ENCODE measurements around the gene CDC40.

Gene CDC40

DNA sequence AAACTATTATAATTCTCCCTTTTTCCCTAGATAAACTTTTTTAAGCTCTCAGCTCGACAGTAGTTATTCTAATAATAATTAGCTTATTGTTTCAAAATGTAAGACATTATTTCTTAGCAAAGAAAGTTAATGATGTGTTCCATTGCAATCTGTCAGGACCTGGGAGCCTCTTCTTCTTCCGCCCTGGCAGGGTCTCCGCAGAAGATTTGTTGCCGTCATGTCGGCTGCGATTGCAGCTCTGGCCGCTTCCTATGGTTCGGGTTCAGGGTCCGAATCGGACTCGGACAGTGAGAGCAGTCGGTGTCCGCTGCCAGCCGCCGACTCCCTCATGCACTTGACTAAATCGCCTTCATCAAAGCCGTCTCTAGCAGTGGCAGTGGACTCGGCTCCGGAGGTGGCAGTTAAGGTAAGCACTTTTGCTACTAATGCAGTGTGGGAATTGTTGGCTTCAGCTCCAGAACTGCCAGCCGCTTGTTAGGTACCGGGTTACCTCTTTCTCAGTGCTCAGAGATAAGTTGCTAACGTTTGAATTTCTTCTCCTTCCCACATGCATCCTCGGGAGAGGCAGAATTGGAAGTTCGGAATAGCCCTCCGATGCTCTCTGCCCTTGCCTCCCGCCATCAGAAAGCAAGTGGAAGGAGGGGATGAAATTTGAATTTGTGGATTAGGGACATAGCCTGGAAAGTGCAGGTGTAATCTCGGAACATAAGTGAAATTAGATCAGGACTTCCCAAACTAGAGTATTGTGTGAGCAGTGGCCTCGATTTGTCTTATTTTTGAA lies at the start of gene CDC40:
Gene CDC40 (plus strand): TSS at position 200 of the 781 bp plus-strand sequence. CDS start 18 bp downstream, at position 218.
- DNase-seq: peak; percentile 2

DNA sequence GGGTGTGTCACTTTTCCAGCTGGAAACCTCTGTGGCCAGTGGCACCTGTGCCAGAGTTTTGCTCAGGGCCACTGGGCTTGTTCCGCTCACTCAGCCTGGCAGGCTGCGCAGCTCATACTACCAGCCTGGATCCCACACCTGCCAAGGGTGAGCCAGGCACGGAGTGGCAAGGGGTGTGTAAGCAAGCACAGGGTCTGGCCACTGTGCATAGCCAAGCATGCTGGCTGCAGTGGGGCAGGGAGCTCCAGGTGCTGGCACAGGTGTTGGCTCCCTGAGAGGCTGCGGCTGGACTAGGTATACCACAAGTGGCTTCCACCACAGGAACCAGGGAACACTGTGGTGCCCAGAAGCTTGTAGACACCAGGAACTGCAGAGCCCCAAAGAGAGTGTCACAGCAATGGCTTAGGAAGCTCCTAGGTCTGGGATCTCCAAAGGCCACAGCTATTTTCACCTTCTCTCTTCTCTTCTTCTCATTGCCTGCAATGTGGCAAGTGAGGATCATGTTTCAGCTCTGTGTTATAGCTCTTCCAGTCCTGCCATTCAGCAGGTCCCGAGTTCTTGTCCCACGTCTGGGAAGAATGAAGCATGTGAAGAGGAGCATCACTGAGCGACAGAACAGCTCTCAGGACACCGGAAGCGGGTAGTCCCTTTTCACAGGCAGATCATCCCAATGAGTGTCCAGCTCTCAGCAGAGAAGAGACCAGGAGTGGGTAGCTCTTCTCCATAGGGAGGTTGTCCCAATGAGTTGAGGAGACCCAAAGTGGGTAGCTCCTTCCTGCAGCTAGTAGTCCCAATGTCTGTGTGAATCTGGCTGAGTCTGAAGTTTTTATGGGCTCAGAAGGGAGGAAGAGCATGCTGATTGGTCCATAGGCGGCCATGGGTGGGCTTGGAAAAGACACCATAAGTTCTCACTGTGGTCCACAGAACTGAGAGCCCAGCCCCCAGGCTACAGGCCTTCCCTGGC lies 42.0 kb upstream of the CDC40 start:
- no peak for DNase-seq

DNA sequence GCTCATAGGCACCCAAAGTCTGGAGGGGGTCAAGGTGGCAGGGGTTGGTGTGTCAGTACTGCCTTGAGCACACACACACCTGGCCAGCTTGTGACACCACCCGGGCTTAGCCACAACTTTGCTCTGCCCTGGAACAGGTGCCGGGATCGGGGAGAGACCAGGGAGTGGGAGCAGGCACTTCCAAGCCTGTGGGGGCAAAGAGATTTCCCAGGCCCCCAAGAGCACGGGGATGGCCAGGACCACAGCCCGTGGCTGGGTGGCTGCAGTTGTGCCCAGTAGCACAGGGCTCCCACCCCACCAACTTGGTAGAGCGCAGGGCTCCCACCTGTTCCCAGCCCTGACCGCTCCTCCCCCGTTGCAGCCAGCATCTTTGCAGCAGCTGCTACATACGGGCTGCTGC lies 41.2 kb upstream of the CDC40 start:
- no peak for DNase-seq

DNA sequence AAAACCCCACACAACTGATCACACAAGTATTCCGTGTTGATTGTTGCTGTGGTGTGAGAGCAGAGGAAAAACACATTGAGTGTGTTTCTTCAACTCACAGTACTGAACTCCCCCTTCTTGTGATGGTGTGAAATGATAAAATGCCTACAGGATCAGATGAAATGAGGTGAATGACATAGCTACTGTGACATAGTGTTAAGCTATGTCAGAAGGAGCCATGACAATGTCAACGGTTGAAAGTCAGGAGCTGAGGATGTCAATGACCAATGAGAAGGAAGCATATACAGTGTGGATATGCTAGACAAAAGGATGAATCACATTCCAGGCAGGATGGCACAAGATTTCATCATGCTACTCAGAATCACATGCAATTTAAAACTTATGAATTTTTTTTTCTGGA lies 39.6 kb upstream of the CDC40 start:
- no peak for DNase-seq

DNA sequence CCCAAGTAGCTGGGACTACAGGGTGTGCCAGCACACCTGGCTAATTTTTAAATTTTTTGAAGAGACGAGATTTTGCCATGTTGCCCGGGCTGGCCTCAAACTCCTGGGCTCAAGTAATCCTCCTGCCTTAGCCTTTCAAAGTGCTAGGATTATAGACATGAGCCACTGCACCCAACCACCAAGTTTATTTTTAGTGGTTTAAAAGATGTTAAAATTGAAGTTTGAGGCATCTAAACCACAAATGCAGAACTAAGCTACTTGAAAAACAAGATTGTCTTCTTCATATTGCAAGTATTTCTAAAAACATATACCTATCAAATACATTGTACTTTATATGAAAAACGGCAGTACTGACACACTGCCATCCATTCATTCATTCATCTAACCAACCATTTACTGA lies 32.4 kb upstream of the CDC40 start:
- no peak for DNase-seq

DNA sequence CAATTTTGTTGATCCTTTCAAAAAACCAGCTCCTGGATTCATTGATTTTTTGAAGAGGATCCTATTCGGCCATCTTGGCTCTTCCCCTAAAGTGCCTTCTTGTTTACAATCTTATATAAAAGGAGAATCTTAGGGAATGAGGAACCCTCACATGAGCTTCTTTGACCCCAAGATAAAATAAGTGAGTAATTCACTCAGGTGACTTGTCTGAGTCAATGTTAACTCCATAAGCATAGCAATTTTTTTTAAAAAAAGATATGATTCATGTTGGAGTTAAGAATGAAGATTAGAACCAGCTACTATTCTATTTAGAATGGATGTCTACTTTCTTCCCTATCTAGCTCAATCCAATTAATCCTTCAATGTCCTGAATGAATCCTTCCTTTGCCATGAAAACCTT lies 21.7 kb upstream of the CDC40 start:
- no peak for DNase-seq

DNA sequence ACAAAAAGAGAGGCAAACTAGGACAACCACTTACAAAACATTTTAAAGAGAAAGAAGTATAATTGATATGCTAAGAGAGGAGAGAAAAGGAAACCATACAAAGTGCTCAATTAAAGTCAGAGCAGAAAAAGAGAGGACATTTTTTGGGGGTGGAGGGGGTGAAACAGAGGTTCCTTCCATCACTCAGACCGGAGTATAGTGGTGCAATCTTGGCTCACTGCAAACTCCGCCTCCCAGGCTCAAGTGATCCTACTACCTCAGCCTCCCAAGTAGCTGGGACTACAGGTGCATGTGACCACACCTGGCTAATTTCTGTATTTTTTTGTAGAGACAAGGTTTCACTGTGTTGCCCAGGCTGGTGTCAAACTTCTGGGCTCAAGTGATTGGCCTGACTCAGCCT lies 10.1 kb upstream of the CDC40 start:
- no peak for DNase-seq

DNA sequence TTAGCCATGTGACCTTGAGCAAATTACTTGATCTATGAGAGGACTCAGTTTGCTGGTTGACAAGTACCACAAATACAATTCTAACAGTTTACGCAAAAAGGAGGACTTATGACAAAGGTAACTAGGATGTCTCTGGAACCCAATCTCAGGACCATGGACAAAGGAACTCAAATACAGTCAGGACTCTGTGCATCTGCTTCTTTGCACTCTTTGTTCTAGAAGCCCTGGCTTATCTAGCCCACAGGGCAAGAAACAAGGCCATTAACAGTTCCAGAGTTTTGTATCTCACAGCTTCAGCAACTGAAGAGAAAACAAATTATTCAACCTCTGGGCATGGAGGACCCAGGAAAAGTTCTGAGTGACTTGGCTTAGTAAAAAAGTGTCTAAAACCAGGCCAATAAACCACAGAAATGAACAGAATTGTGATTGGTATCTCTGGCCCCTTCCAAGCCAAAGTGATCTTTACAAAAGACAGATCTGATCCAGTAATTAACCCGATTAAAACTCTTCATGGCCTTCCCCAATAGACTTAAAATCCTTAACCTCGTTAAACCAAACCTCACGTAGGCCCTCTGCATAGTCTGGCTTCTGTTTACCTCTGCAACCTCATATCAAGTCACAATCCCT lies 6.6 kb upstream of the CDC40 start:
- no peak for DNase-seq

DNA sequence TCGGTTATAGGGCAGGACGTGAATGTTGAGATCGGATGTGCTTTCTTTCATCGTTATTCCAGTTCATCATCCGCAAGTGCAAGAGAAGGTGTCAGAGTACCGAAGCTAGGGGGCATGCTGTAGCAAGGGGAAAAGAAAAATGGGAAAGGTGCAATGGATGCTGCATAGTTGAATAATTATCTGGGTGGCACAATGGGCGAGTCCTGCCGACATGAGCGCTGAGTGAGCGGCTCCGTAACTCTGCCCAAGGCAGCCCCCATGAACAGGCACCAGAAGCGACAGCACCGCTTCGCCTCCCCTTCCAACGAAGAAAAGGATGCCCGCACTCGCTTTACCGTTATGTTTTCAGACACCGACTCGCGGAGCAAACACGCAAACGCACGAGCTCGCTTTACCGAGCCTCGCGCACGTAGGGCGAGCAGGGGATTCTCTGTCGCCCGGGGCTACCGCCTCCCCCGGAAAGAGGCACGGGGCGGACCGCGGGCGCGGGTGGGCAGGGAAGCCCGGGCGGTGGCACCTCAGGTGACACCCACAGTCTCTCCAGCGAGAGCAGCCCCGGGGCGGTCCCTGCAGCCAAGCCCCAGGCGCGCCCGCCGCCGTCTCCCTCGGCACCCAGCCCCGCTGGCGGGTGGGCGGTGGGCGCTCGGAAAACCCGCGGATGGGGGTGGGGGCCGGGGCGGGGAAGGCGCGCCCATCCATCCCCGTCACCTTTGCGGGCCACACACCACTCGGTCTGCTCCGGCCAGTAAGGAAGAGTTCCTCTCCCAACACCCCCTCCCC lies 1.4 kb upstream of the CDC40 start:
- DNase-seq: peak; percentile 53

DNA sequence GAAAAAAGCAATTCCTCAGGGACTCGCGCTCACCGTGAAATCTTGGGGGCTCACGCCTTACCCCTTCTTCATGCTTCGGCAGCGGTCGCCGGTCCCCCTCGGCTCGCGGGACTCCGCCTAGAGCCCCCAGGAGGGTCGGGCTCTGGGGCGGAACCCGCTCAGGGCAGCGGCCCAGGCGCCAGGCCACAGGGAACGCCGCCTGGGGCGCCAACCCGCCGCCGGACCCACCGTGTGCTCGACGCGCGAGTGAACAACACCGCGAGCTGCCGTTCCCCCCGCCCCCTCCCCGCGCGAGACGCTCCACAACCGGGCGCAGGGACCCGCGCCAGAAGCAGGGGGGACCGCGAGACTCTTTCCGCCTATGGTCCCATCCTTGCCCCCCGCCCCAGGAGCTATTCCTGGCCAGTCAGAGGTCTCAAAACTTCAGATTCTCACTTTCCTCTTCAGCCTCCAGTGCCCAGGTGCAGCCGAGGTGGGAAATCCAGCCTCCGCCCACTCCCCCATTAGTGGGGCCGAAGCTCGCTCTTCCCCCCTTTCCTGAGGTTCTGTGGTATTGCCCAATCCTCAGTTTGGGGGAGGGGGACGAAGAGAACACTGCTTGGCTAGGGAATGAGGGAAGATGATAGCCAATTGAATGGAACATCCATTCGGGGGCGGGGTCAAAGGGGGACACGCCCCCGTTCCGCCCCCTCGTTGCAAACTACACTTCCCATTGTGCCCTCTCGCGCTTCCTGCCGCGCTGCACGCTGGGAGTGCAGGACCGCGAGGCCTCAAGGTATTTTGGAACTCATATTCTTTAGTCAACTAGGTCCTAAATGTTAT lies 610 bp upstream of the CDC40 start, which contains the start of gene WASF1:
Gene WASF1 (minus strand): TSS at position 265 of the 822 bp plus-strand sequence. CDS start 52,069 bp downstream, outside the sequence.
- DNase-seq: peak; percentile 87

DNA sequence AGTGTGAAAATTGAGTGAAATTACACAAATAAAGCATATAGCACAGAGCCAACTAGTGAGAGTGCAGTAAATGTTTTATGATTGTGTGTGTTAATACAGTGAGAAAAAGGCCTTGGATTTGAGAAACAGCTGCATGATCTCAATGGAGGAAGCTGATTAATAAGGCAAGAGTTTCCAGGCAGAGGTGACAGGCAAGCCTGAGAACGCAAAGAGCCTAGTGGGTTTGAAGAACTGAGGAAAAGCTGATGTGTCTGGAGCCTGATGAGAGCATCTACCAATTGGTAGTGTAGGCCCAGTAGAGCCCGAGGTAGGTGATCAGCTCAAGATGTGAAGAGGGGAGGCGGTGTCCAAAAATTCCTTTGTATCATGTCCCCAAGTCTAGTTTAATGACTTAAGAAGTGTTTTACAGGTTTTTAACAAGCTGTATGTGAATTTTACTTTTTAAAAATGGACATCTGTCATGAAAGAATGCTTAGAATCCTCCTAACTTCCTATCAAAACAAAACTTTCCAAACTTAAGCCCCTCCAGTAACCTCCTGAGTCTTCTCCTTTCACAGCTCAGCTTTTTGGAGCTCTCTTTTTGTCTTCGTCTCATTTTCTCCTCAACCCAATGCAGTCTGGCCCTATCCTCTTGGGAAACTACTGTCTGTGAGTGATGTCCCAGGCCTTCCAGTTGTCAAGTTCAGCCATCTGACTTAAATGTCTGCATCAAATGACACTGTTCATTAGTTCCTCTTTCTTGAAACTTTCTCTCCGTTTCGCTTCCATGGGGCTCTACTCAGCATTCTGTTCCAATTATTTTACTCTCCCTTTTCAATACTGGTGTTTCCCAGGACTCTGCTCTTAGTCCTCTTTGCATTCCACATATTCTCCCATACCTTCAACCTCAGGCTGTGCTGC lies 1.2 kb downstream of the CDC40 start:
- no peak for DNase-seq

DNA sequence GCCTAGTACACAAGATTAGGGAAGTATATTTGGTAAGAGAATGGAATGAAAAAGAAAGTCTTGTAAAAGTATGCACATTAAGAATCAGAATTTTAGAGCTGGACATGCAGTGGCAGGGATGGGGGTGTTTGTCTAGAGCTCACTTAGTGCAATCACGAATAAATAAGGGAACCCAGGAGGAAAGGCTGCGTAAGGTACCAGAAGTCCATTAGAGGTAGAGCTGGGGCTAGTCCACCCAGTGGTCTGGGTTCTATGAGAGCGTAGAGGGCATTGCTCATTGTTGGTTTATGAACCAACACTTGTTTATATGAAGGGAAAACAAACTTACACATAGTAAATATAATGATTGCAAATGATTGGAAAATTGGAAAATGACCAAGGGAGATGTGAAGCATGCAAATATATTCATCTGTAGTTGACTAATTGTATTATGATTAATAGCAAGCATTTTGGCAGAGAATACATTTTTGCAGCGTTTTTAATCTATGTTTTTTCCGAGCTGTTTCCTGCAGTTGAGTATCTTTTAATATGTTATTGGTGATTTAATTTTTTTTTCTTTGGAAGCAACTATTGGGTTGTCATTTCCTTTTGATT lies 3.2 kb downstream of the CDC40 start:
- DNase-seq: no peak

DNA sequence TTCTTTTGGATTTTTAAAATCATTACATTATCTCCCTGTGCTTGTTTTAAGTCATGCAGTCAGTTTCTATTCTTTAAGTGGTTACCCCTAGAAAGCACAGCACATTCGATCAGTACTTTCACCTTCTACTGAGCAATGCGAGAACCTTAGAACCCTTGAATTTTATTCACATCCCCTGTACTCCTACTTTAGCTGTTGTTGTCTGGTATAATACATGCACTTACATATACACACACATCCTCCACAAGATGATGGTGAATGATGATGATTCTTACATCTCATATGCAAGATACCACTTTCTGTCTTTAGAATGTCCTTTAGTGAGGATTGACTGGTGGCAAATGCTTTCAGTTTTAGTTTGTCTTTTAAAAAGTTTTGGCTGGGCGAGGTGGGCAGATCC lies 5.7 kb downstream of the CDC40 start:
- DNase-seq: no peak

DNA sequence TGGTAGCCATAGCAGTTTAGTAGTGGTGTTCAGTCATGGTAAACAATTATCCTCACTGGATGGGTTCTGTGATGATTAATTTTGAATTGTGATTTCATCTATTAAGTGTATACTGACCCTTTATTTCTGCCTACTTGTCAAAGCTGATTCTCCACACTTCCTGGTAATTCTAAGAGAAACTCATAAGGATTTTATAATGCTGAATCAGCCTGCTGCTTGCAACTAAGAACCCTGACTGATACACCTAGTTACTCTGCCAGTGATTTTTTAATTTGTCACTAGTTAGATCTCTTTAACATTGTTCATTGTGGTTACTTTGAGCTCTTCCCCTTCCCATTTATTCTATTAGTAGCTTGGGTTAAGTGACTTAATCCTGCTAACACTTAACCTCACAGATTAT lies 8.6 kb downstream of the CDC40 start:
- DNase-seq: no peak

DNA sequence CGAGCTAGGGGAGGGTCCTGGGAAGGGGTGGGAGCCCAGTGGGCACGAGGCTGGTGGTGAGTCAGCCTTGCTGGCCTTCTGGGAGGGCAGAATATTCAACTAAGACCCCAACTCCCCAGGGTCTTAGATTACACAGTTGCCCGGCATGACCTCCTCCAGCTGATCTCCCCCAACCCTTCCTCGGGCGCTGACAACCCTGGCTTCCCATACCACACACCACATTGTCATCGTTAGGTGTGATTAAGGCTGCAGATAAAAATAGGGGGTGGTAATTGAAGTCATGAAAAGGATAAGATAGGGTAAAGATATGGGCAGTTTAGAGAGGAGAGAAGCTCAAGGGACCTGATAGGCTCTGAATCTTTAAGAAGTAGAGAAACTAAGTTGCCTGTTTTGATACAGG lies 10.5 kb downstream of the CDC40 start:
- no peak for DNase-seq

DNA sequence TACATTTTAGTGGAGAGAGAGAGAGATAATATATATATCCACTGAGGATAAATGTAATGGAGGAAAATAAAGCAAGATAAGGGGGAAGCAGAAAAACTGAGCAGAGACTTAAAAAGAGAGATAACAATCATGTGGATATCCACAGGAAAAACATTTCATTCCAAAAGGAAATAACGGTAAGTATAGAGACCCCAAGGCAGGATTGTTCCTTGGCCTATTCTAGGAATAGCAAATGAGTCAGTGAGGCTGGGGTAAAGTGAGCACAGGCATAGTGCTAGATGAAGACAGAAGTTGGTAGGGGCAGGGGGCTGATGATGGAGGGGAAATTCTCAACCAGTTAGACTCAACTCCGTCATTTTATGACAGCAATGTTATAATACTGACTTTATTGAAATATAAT lies 11.2 kb downstream of the CDC40 start:
- no peak for DNase-seq

DNA sequence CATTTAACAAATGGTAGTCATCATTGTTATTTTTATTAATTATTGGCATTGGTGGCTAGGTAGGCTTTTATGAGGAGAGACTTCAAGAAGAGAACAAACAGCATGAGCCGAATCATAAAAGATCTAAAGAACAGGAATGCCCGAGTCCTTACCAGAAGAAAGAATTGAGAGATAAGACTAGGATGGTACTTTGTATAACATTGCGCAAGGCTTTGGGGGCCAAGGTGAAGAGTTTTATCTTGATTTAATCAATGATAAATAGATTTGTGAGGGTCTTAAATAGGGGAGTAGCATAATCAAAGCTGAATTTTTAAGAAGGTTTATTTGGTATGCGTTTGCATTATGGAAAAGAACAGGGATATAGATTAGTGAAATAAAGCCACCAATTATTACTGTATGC lies 15.4 kb downstream of the CDC40 start:
- DNase-seq: no peak

DNA sequence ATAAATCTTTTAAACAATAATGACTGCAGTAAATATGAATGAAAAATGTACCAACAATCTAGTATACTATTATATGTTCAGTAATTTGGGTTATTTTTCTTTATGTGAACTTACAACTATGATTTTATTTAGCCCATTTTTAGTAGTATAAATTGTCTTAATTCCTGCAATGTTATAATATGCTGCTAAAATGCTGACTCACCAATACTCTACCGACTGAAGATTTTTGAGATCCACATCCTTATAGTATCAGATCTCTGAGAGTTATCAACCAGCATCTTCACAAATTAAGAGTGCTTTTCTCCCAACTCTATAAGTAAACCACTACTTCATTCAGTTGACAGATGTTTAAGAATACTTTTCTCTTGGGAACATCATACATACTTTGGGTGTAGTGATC lies 16.6 kb downstream of the CDC40 start:
- DNase-seq: no peak

DNA sequence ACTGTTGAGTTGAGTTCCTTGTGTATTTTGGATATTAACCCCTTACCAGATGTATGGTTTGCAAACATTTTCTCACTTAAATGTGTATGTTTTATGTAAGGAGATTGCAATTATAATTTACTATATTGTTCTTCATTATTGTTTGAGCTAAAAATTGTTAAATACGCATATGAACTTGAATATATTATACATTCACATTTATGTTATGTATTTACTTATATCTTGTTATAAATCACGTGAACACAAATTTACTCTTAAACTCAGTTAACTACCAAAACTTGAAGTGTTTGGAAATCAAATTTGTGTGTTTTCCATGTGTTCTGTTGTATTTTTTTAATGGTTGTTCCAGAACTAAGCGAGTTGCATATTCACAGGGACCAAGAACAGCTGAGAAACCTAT lies 18.3 kb downstream of the CDC40 start:
- DNase-seq: no peak
